ENCODE measurements around the gene DNAJC4.

The DNAJC4 gene

GRCh38 chr11:64258946-64259532, 28.7 kb downstream of the DNAJC4 start:
- no peak for DNase-seq (ENCODE audit: low spot score)

GRCh38 chr11:64259533-64260067, 29.3 kb downstream of the DNAJC4 start:
- DNase-seq (ENCODE audit: low spot score): no peak

- DNase-seq (ENCODE audit: low spot score): no peak
Measured at GRCh38 chr11:64260147-64260708, 29.9 kb downstream of the DNAJC4 start.

GRCh38 chr11:64261556-64262080, 31.3 kb downstream of the DNAJC4 start:
- DNase-seq (ENCODE audit: low spot score): no peak

GRCh38 chr11:64262271-64263002, 32.1 kb downstream of the DNAJC4 start:
- no peak for DNase-seq (ENCODE audit: low spot score)

- DNase-seq (ENCODE audit: low spot score): no peak
Measured at GRCh38 chr11:64263021-64263946, 32.9 kb downstream of the DNAJC4 start.

- DNase-seq (ENCODE audit: low spot score): no peak
Measured at GRCh38 chr11:64263947-64264317, 33.6 kb downstream of the DNAJC4 start.

GRCh38 chr11:64264371-64264852, 34.1 kb downstream of the DNAJC4 start:
- DNase-seq (ENCODE audit: low spot score): no peak

GRCh38 chr11:64265176-64266160, 35.1 kb downstream of the DNAJC4 start:
- DNase-seq (ENCODE audit: low spot score): no peak

- no peak for DNase-seq (ENCODE audit: low spot score)
Measured at GRCh38 chr11:64266339-64266738, 36.0 kb downstream of the DNAJC4 start.

GRCh38 chr11:64267207-64267945, 37.0 kb downstream of the DNAJC4 start:
- DNase-seq (ENCODE audit: low spot score): no peak

GRCh38 chr11:64268025-64268892, 37.9 kb downstream of the DNAJC4 start:
- peak; percentile 35 for DNase-seq (ENCODE audit: low spot score)

GRCh38 chr11:64268893-64269539, 38.7 kb downstream of the DNAJC4 start:
- peak; percentile 57 for DNase-seq (ENCODE audit: low spot score)

GRCh38 chr11:64269540-64270220, 39.3 kb downstream of the DNAJC4 start:
- peak; percentile 93 for DNase-seq (ENCODE audit: low spot score)

- DNase-seq (ENCODE audit: low spot score): no peak
Measured at GRCh38 chr11:64275031-64275800, 44.9 kb downstream of the DNAJC4 start.

- no peak for DNase-seq (ENCODE audit: low spot score)
Measured at GRCh38 chr11:64275841-64276240, 45.5 kb downstream of the DNAJC4 start.

Data from hepatic stellate cell (primary cell).